NT2/D1 (cell line): ENCODE data around the gene PIK3C2B.
"Not testable (repeated sequence)": the region's sequence is repeated elsewhere in the genome, so short reads cannot be mapped to it uniquely, and the experiment has no call there.

Experiments
- SUZ12 ChIP-seq: IDR thresholded peaks from 2 replicates; pipeline ENCODE4 v1.6.1; 2011; ENCODE audit not compliant: insufficient read length, insufficient read depth; ENCODE audit errors: extremely low read depth
- YY1 ChIP-seq: IDR thresholded peaks from 2 replicates; pipeline ENCODE4 v1.6.1; 2011; ENCODE audit not compliant: insufficient read length, insufficient read depth
- ZNF274 ChIP-seq: IDR thresholded peaks from 2 replicates; pipeline ENCODE4 v1.6.1; 2011; ENCODE audit warnings: mild to moderate bottlenecking, low read depth, low read length

DNA sequence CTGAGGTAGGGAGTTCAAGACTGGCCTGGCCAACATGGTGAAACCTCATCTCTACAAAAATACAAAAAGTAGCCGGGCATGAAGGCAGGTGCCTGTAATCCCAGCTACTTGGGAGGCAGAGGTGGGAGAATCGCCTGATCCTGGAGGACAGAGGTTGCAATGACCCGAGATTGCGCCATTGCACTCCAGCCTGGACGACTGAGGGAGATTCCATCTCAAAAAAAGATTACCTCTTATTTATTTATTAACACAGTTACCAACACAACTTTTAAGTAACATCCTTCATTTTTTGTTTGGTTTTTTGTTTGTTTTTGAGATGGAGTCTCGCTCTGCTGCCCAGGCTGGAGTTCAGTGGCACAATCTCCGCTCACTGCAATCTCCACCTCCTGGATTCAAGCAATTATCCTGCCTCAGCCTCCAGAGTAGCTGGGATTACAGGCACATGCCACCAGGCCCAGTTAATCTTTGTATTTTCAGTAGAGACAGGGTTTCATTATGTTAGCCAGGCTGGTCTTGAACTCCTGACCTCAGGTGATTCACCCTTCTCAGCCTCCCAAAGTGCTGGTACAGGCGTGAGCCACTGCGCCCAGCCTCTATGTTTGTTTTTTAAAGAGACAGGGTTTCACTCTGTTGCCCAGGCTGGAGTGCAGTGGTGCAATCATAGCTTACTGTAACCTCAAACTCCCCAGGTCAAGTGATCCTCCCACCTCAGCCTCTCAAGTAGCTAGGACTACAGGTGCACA lies 7.9 kb downstream of the PIK3C2B start:
- TF ChIP-seq ZNF274, YY1, SUZ12: not testable (repeated sequence)
